Stimulated activated CD4-positive, alpha-beta T cell treated with anti-CD3 and anti-CD28 coated beads, Interleukin-4, amount 100 ng/mL, for 48 hours (primary cell): ENCODE measurements around the gene TRIM45.
"Not testable (repeated sequence)": the region's sequence is repeated elsewhere in the genome, so short reads cannot be mapped to it uniquely, and the experiment has no call there.

Source experiments
- DNase-seq, 2 donors: peaks; one replicate each; pipeline ENCODE4 v3.0.0-alpha.2; 2020; ENCODE audit warnings: low read depth in 2 of 2

Gene TRIM45

GRCh38 chr1:117121589-117122329 is at the start of gene TRIM45:
Gene TRIM45, minus strand, starts transcription at chr1:117121749. Its CDS starts 548 bp downstream, at chr1:117121201.
- peak; percentile 76 to 79 for DNase-seq

GRCh38 chr1:117169871-117170596 is 48.5 kb upstream of the TRIM45 start:
- no peak for DNase-seq

- DNase-seq = no peak
Measured at GRCh38 chr1:117167402-117167801, 45.9 kb upstream of the TRIM45 start.

- DNase-seq = no peak
Measured at GRCh38 chr1:117166076-117166475, 44.5 kb upstream of the TRIM45 start.

GRCh38 chr1:117164209-117164608 is 42.7 kb upstream of the TRIM45 start:
- no peak for DNase-seq

GRCh38 chr1:117162816-117163215 is 41.3 kb upstream of the TRIM45 start:
- no peak for DNase-seq

- DNase-seq = no peak
Measured at GRCh38 chr1:117161887-117162286, 40.3 kb upstream of the TRIM45 start.

GRCh38 chr1:117151305-117151704 is 29.8 kb upstream of the TRIM45 start:
- not testable (repeated sequence) for DNase-seq

- no peak for DNase-seq
Measured at GRCh38 chr1:117150316-117150715, 28.8 kb upstream of the TRIM45 start.

GRCh38 chr1:117147856-117148588 is 26.5 kb upstream of the TRIM45 start:
- DNase-seq = no peak

GRCh38 chr1:117147341-117147831 is 25.8 kb upstream of the TRIM45 start:
- DNase-seq = no peak

GRCh38 chr1:117146575-117147340 is 25.2 kb upstream of the TRIM45 start:
- DNase-seq = no peak

GRCh38 chr1:117146072-117146471 is 24.5 kb upstream of the TRIM45 start:
- no peak for DNase-seq

GRCh38 chr1:117143871-117144270 is 22.3 kb upstream of the TRIM45 start:
- no peak for DNase-seq

GRCh38 chr1:117143172-117143571 is 21.6 kb upstream of the TRIM45 start:
- DNase-seq = no peak

GRCh38 chr1:117142200-117142599 is 20.7 kb upstream of the TRIM45 start:
- DNase-seq = no peak

- DNase-seq = no peak
Measured at GRCh38 chr1:117138561-117138960, 17.0 kb upstream of the TRIM45 start.

- DNase-seq = no peak
Measured at GRCh38 chr1:117138106-117138505, 16.6 kb upstream of the TRIM45 start.

- no peak for DNase-seq
Measured at GRCh38 chr1:117137281-117137855, 15.8 kb upstream of the TRIM45 start.

GRCh38 chr1:117136749-117137148 is 15.2 kb upstream of the TRIM45 start:
- DNase-seq = no peak

- DNase-seq = no peak
Measured at GRCh38 chr1:117135329-117135728, 13.8 kb upstream of the TRIM45 start.
